ENCODE results near the gene RAB10. TPM values are rescaled to one million over a fixed set of nuclear protein-coding genes. Genes with fewer than 3 reads are reported as not detected.

Gene RAB10
- total and polyA plus RNA-seq, 2 of the 13 experiments (the other 11 are each of a cell fraction or from before 2014, with no cell fraction given), result 48.2 to 120 TPM

- no peak for TF ChIP-seq RFXANK (CRISPR knock-in tag; IDR thresholded peaks at IDR 0.05)
- TF ChIP-seq DNMT3B (CRISPR knock-in tag; conservative IDR thresholded peaks at IDR 0.05), result no peak
- no peak for TF ChIP-seq ATM (IDR thresholded peaks at IDR 0.05; ENCODE audit: borderline replicate concordance)
- no peak for TF ChIP-seq TBX2 (CRISPR knock-in tag; IDR thresholded peaks at IDR 0.05; ENCODE audit: borderline replicate concordance)
- no peak for TF ChIP-seq ZNF484 (CRISPR knock-in tag; IDR thresholded peaks at IDR 0.05; ENCODE audit: borderline replicate concordance, low read depth)
- 0 out of 2 replicates have a peak, but pooled peaks have one; percentile 23 for TF ChIP-seq ZNF333 (CRISPR knock-in tag; IDR thresholded peaks at IDR 0.05; ENCODE audit: borderline replicate concordance)
- TF ChIP-seq POGK (CRISPR knock-in tag; conservative IDR thresholded peaks at IDR 0.05), result no peak
- peak; percentile 22; the same call in 1 of the 2 replicates for TF ChIP-seq ZNF337 (CRISPR knock-in tag; IDR thresholded peaks at IDR 0.05; ENCODE audit: borderline replicate concordance, low read depth)
- TF ChIP-seq RELA (CRISPR knock-in tag; IDR thresholded peaks at IDR 0.05), result no peak
- TF ChIP-seq, protein P1, sequence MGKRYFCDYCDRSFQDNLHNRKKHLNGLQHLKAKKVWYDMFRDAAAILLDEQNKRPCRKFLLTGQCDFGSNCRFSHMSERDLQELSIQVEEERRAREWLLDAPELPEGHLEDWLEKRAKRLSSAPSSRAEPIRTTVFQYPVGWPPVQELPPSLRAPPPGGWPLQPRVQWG (CRISPR knock-in tag; IDR thresholded peaks at IDR 0.05; ENCODE audit: borderline replicate concordance, low read depth), result no peak
- TF ChIP-seq, protein P2, sequence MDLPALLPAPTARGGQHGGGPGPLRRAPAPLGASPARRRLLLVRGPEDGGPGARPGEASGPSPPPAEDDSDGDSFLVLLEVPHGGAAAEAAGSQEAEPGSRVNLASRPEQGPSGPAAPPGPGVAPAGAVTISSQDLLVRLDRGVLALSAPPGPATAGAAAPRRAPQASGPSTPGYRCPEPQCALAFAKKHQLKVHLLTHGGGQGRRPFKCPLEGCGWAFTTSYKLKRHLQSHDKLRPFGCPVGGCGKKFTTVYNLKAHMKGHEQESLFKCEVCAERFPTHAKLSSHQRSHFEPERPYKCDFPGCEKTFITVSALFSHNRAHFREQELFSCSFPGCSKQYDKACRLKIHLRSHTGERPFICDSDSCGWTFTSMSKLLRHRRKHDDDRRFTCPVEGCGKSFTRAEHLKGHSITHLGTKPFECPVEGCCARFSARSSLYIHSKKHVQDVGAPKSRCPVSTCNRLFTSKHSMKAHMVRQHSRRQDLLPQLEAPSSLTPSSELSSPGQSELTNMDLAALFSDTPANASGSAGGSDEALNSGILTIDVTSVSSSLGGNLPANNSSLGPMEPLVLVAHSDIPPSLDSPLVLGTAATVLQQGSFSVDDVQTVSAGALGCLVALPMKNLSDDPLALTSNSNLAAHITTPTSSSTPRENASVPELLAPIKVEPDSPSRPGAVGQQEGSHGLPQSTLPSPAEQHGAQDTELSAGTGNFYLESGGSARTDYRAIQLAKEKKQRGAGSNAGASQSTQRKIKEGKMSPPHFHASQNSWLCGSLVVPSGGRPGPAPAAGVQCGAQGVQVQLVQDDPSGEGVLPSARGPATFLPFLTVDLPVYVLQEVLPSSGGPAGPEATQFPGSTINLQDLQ (CRISPR knock-in tag; IDR thresholded peaks at IDR 0.05), result no peak
- peak; percentile 69 for TF ChIP-seq ZEB1 (IDR thresholded peaks at IDR 0.05; ENCODE audit: insufficient replicate concordance, low read depth)
- peak; percentile 62; the same call in 1 of the 2 replicates for TF ChIP-seq HNRNPL (IDR thresholded peaks at IDR 0.05; ENCODE audit: low read depth, low read length)
- no peak for TF ChIP-seq FIP1L1 (IDR thresholded peaks at IDR 0.05; ENCODE audit: borderline replicate concordance, insufficient read depth, low read depth, low read length)
- TF ChIP-seq MED1 (CRISPR knock-in tag; IDR thresholded peaks at IDR 0.05), result no peak
- TF ChIP-seq, protein P3, sequence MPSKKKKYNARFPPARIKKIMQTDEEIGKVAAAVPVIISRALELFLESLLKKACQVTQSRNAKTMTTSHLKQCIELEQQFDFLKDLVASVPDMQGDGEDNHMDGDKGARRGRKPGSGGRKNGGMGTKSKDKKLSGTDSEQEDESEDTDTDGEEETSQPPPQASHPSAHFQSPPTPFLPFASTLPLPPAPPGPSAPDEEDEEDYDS (CRISPR knock-in tag; IDR thresholded peaks at IDR 0.05), result no peak
- no peak for TF ChIP-seq GMEB2 (CRISPR knock-in tag; IDR thresholded peaks at IDR 0.05; ENCODE audit: low read depth)
- no peak for TF ChIP-seq ISL2 (CRISPR knock-in tag; IDR thresholded peaks at IDR 0.05)
- no peak for TF ChIP-seq NPAS2 (CRISPR knock-in tag; IDR thresholded peaks at IDR 0.05; ENCODE audit: borderline replicate concordance)
- 0 out of 2 replicates have a peak, but pooled peaks have one; percentile 44 for TF ChIP-seq CERS6 (CRISPR knock-in tag; IDR thresholded peaks at IDR 0.05)
- TF ChIP-seq ZNF282 (IDR thresholded peaks at IDR 0.05; ENCODE audit: partially characterized antibody), result no peak
Measured at GRCh38 chr2:26033270-26033817, 540 bp upstream of the RAB10 start (continued).

Measured in HepG2 (cell line).